Endodermal cell (in vitro differentiated cells): ENCODE results near the gene REEP2. TPM values are rescaled to one million over a fixed set of nuclear protein-coding genes. Genes with fewer than 3 reads are reported as not detected.

Experiments used
- DNase-seq: peaks from one replicate; pipeline ENCODE4 v3.0.0-alpha.2; 2017
- H3K27ac ChIP-seq: 2 replicates; pipeline ENCODE4 v1.5.1; 2013; ENCODE audit warnings: mild to moderate bottlenecking, low read depth, low read length, moderate library complexity
- H3K27me3 ChIP-seq: 2 replicates; pipeline ENCODE4 v1.6.1; 2013; ENCODE audit warnings: mild to moderate bottlenecking, low read length, moderate library complexity; ENCODE audit not compliant: insufficient read depth, control insufficient read depth, poor library complexity, severe bottlenecking
- H3K36me3 ChIP-seq: 2 replicates; pipeline ENCODE4 v1.7.0; 2013; ENCODE audit warnings: mild to moderate bottlenecking, low read length, moderate library complexity; ENCODE audit not compliant: control insufficient read depth, insufficient read depth
- H3K4me1 ChIP-seq: one replicate; pipeline ENCODE4 v1.7.0; 2013; ENCODE audit warnings: low read length; ENCODE audit not compliant: control insufficient read depth, insufficient read depth
- H3K4me3 ChIP-seq: 2 replicates; pipeline ENCODE4 v1.5.1; 2013; ENCODE audit warnings: mild to moderate bottlenecking, low read length, moderate library complexity
- H3K9ac ChIP-seq: 2 replicates; pipeline ENCODE4 v1.6.1; 2013; ENCODE audit warnings: mild to moderate bottlenecking, low read length, moderate library complexity; ENCODE audit not compliant: poor library complexity, severe bottlenecking; ENCODE audit errors: extremely low read depth
- H3K9me3 ChIP-seq: 2 replicates; pipeline ENCODE4 v1.6.1; 2013; ENCODE audit warnings: mild to moderate bottlenecking, low read length, moderate library complexity; ENCODE audit not compliant: control insufficient read depth
- H3K27ac Mint-ChIP-seq: 2 replicates; pipeline ENCODE4 v1.8.0; 2020; ENCODE audit warnings: mixed read lengths
- H3K27me3 Mint-ChIP-seq: 2 replicates; pipeline ENCODE4 v1.8.0; 2021; ENCODE audit warnings: mild to moderate bottlenecking, mixed read lengths; ENCODE audit not compliant: insufficient read depth
- H3K36me3 Mint-ChIP-seq: 2 replicates; pipeline ENCODE4 v1.8.0; 2020; ENCODE audit warnings: low read depth, mixed read lengths
- H3K4me1 Mint-ChIP-seq: 2 replicates; pipeline ENCODE4 v1.8.0; 2020; ENCODE audit warnings: mixed read lengths
- H3K4me3 Mint-ChIP-seq: 2 replicates; pipeline ENCODE4 v1.8.0; 2020; ENCODE audit warnings: mild to moderate bottlenecking, moderate library complexity, mixed read lengths
- H3K9me3 Mint-ChIP-seq: 2 replicates; pipeline ENCODE4 v1.8.0; 2020; ENCODE audit warnings: mild to moderate bottlenecking, mixed read lengths
- WGBS, 2 experiments: methylation state at CpG; one replicate each; pipeline versions ENCODE4 v1.1.5 to v1.1.7; 2013; ENCODE audit warnings: missing lambda C conversion rate in 2 of 2, mixed read lengths in 1 of 2; ENCODE audit not compliant: insufficient coverage in 1 of 2, insufficient read length in 1 of 2; 5-methylcytosine and 5-hydroxymethylcytosine counted together
- total RNA-seq, 2 donors: library from RNA; stranded (reverse); fragmentation: NEBNext Ultra II Directional in 1 of 2; extraction: Animal tissue kit (Norgen Biotek cat#: 25700) in 1 of 2; gene quantifications; 2 replicates in 1 of 2; 3 replicates in 1 of 2; pipeline ENCODE4 v1.2.1, GENCODE V29; 2021
- TF ChIP-seq, protein P1 (sequence below): fragments of 200-600 bp; sonication (generic); conservative IDR thresholded peaks from 2 replicates; pipeline ENCODE4 v1.5.0; 2021; ENCODE audit warnings: antibody characterized with exemption, mild to moderate bottlenecking

Gene REEP2
- total RNA-seq, 2 donors from 2014 or later, result 17.7 to 26.9 TPM

DNA sequence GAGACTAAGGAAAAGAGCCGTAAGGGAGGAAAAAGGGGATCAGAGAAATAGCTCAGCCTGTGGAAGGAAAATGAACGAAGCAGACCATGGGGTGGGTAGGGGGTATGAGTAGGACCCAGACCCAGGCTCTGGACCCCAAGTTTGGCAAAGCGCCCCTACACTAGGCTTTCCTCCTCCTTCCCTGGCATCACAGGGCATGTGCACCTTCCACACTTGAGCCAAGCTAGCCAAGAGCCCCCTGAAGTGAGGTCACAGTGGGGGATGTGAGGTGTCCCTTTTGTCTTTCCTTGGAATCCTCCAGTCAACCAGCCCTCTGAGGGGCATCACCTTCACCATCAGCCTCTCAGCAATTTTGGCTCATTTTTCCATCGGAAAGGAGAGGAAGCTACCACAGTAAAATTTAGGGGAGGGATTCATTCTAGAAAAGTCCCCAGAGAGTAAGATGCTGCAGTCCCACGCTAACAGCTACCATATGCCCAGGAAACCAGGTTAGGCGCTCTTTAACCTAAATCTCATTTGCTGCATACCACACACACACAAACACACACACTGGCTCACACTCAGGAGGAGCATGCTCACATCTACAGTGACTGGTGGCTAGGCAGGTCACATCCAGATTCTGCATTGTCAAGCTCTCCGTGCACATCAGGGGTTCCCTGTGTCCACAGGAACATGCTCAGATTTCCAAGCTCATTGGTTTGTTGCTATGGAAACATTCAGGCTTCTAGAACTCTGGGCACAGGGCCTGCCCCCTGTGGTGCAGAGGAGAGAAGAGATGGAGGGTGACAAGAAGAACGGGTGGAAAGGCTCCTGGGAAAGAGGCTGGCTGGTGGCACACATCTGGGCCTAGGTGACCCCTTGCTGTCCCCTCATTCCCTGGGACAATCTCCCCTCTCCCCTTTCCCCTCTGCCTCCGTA is 9.9 kb downstream of the REEP2 start:
- H3K9me3 Mint-ChIP-seq, result no peaks in the 10 kb centered on the region
- no peak for DNase-seq
- peaks cover 11% of the 10 kb centered on the region for H3K27me3 Mint-ChIP-seq
- H3K9me3 ChIP-seq, result no peaks in the 10 kb centered on the region
- H3K4me1 Mint-ChIP-seq, result peaks cover 10% of the 10 kb centered on the region
- H3K4me3 Mint-ChIP-seq, result no peak overlapping the region
- no peaks in the 10 kb centered on the region for H3K4me1 ChIP-seq
- TF ChIP-seq, protein P1, sequence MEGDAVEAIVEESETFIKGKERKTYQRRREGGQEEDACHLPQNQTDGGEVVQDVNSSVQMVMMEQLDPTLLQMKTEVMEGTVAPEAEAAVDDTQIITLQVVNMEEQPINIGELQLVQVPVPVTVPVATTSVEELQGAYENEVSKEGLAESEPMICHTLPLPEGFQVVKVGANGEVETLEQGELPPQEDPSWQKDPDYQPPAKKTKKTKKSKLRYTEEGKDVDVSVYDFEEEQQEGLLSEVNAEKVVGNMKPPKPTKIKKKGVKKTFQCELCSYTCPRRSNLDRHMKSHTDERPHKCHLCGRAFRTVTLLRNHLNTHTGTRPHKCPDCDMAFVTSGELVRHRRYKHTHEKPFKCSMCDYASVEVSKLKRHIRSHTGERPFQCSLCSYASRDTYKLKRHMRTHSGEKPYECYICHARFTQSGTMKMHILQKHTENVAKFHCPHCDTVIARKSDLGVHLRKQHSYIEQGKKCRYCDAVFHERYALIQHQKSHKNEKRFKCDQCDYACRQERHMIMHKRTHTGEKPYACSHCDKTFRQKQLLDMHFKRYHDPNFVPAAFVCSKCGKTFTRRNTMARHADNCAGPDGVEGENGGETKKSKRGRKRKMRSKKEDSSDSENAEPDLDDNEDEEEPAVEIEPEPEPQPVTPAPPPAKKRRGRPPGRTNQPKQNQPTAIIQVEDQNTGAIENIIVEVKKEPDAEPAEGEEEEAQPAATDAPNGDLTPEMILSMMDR, result no peak
- no peaks in the 10 kb centered on the region for H3K27me3 ChIP-seq
- H3K27ac Mint-ChIP-seq, result no peak overlapping the region
- H3K36me3 Mint-ChIP-seq, result no peaks in the 10 kb centered on the region
- WGBS, 2 experiments, result 84 to 97% methylated on average over 4 to 9 of the region's 9 CpGs
- H3K4me3 ChIP-seq, result no peak overlapping the region
- H3K36me3 ChIP-seq, result no peaks in the 10 kb centered on the region
- H3K27ac ChIP-seq, result peak overlapping the region; percentile 47
- no peak overlapping the region for H3K9ac ChIP-seq

DNA sequence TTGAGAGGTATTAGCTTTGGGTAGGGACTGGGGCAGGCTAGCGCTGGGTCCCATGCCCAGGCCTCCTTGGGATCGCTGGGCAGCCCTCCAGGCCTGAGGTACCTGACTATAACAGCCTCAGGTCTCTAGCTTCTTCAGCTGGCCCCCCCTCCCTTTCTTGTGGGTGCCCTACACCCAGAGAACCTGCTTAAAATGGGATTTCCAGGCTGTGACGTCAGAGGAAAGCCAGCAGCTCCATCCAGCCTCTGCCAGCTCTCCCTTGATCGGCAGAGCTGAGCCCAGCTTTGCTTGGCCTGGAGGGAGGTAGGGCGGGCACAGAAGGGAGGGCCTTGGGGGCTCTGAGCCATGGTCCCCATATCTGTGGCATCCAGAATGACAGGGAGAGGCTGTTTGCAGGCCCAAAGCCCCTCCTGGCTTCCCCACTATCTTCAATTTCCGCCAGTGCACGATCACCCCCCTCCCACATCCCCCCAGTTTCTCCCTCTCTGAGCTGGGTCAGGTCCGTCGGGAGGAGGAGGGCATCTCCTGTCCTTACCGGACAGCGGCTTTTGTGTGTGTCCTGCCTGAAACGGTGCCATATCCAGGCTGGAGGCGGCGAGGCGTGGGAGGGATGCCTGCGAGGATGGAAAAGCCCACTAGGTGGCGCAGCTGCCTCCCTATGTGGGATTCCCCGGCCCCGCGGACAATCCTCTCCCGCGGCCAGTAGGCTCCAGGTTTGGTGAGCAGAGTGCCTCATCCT is 10.8 kb downstream of the REEP2 start:
- no peaks in the 10 kb centered on the region for H3K36me3 ChIP-seq
- H3K9me3 ChIP-seq, result no peaks in the 10 kb centered on the region
- no peak overlapping the region for H3K4me3 ChIP-seq
- 9 to 23% methylated on average over 15 to 22 of the region's 22 CpGs for WGBS, 2 experiments
- H3K4me1 ChIP-seq, result no peaks in the 10 kb centered on the region
- peak; percentile 97 for DNase-seq
- peak overlapping the region; percentile 38 for H3K4me3 Mint-ChIP-seq
- H3K9ac ChIP-seq, result no peak overlapping the region
- no peaks in the 10 kb centered on the region for H3K9me3 Mint-ChIP-seq
- peaks cover 10% of the 10 kb centered on the region for H3K4me1 Mint-ChIP-seq
- peak overlapping the region; percentile 47 for H3K27ac ChIP-seq
- H3K27ac Mint-ChIP-seq, result no peak overlapping the region
- H3K36me3 Mint-ChIP-seq, result no peaks in the 10 kb centered on the region
- peaks cover 11% of the 10 kb centered on the region for H3K27me3 Mint-ChIP-seq
- TF ChIP-seq, protein P1, result peak; percentile 94
- H3K27me3 ChIP-seq, result no peaks in the 10 kb centered on the region

DNA sequence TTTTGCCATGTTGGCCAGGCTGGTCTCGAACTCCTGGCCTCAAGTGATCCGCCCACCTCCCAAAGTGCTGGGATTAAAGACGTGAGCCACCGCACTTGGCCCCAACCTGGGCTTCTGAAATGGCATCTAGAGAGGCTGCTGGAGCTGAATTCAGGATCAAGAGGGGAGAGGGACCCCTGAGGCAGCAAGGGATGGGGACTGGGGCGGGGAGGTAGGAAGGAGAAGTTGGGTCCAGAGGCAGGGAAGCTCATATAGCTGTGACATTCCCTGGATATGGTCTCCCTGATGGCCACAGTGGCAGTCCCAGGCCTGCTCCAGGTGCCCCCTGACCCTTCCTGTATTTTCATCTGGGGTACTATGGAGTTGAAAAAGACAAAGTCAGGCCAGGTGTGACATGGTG is 12.1 kb downstream of the REEP2 start:
- no peak for DNase-seq
- no peak overlapping the region for H3K9ac ChIP-seq
- Mint-ChIP-seq H3K27me3 (peaks cover 14% of the 10 kb centered on the region), H3K36me3 (no peaks in the 10 kb centered on the region), H3K4me1 (peaks cover 19% of the 10 kb centered on the region), H3K4me3 (no peak overlapping the region), H3K9me3 (no peaks in the 10 kb centered on the region), H3K27ac (no peak overlapping the region)
- no peaks in the 10 kb centered on the region for H3K27me3 ChIP-seq
- no peak overlapping the region for H3K27ac ChIP-seq
- TF ChIP-seq, protein P1, result no peak
- no peaks in the 10 kb centered on the region for H3K36me3 ChIP-seq
- H3K9me3 ChIP-seq, result no peaks in the 10 kb centered on the region
- WGBS, 2 experiments, result 93 to 96% methylated on average over 5 of the region's 5 CpGs
- H3K4me3 ChIP-seq, result no peak overlapping the region
- no peaks in the 10 kb centered on the region for H3K4me1 ChIP-seq
